OCI-LY1 (cell line): Measurements from ENCODE around the gene EOGT.

ENCODE experiments used
- CTCF ChIP-seq: fragments of 200-600 bp; sonication (generic), shearing (Covaris generic); IDR thresholded peaks from 2 replicates; pipeline ENCODE4 v1.5.1; 2017; ENCODE audit warnings: mild to moderate bottlenecking, antibody characterized with exemption, low read length, moderate library complexity, mixed read lengths
- EZH2 ChIP-seq: fragments of 200-600 bp; sonication (generic), shearing (Covaris generic); IDR thresholded peaks from 2 replicates; pipeline ENCODE4 v1.8.0; 2017; ENCODE audit warnings: borderline replicate concordance, mixed run types, mild to moderate bottlenecking, antibody characterized with exemption, low read length, moderate library complexity, mixed read lengths

GRCh38 chr3:69012100-69012799 lies 1.2 kb downstream of the EOGT start:
- TF ChIP-seq CTCF, result no peak
- no peak for TF ChIP-seq EZH2
